Osteocyte (in vitro differentiated cells): ENCODE data around the gene CCDC51. TPM values are rescaled to one million over a fixed set of nuclear protein-coding genes. Genes with fewer than 3 reads are reported as not detected.

ENCODE experiments used
- DNase-seq: peaks from one replicate; pipeline ENCODE4 v3.0.0; 2021; ENCODE audit warnings: mixed read lengths; ENCODE audit not compliant: unreplicated experiment; ENCODE audit errors: extremely low spot score
- H3K27ac Mint-ChIP-seq: one replicate; pipeline ENCODE4 v1.8.0; 2021; ENCODE audit warnings: mild to moderate bottlenecking, mixed read lengths; ENCODE audit not compliant: unreplicated experiment
- H3K27me3 Mint-ChIP-seq: one replicate; pipeline ENCODE4 v1.8.0; 2021; ENCODE audit warnings: mixed read lengths; ENCODE audit not compliant: unreplicated experiment
- H3K36me3 Mint-ChIP-seq: one replicate; pipeline ENCODE4 v1.8.0; 2021; ENCODE audit warnings: mixed read lengths; ENCODE audit not compliant: unreplicated experiment
- H3K4me1 Mint-ChIP-seq: one replicate; pipeline ENCODE4 v1.8.0; 2021; ENCODE audit warnings: mixed read lengths; ENCODE audit not compliant: unreplicated experiment
- H3K4me3 Mint-ChIP-seq: one replicate; pipeline ENCODE4 v1.8.0; 2021; ENCODE audit warnings: mild to moderate bottlenecking, moderate library complexity, mixed read lengths; ENCODE audit not compliant: unreplicated experiment
- H3K9me3 Mint-ChIP-seq: one replicate; pipeline ENCODE4 v1.8.0; 2021; ENCODE audit warnings: mixed read lengths; ENCODE audit not compliant: unreplicated experiment
- CTCF ChIP-seq: fragments of 200-600 bp; sonication (generic); IDR thresholded peaks from 2 replicates; pipeline ENCODE4 v1.5.0; 2021; ENCODE audit warnings: antibody characterized with exemption, mild to moderate bottlenecking, moderate library complexity
- total RNA-seq: library from RNA; stranded (reverse); gene quantifications from 2 replicates; pipeline ENCODE4 v1.2.1, GENCODE V29; 2021

Gene CCDC51
- total RNA-seq, 1 donor from 2014 or later = 11.3 TPM

DNA sequence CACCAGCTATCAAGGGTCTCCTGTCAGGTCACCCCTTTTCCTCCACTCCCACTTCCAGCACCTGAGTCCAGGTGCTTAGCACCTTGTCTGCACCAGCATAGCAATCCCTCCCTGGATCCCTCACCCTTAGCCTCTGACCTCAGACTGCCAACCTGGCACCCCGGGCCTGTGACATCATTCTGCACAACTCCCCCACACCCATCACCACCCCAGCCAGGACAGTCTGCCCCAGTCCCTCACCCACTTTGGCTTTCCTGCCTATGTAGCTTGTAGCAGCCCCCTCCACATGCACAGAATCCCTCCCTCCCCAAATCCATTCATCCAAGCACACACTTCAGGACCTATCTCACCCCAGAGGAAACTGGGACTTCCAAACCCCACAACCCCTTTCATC is 9.2 kb downstream of the CCDC51 start:
- peak overlapping the region; percentile 74 for H3K4me3 Mint-ChIP-seq
- peaks cover 5% of the 10 kb centered on the region for H3K36me3 Mint-ChIP-seq
- DNase-seq = no peak
- H3K27ac Mint-ChIP-seq = peak overlapping the region; percentile 17
- no peaks in the 10 kb centered on the region for H3K9me3 Mint-ChIP-seq
- no peaks in the 10 kb centered on the region for H3K27me3 Mint-ChIP-seq
- TF ChIP-seq CTCF = no peak
- H3K4me1 Mint-ChIP-seq = peaks cover 47% of the 10 kb centered on the region

- peak within 1 kb of the TSS; percentile 76 for H3K27ac Mint-ChIP-seq
- DNase-seq = no peak
- H3K27me3 Mint-ChIP-seq = no peaks in the 10 kb centered on the region
- peaks cover 5% of the 10 kb centered on the region for H3K36me3 Mint-ChIP-seq
- peak within 1 kb of the TSS; percentile 74 for H3K4me3 Mint-ChIP-seq
- H3K9me3 Mint-ChIP-seq = no peaks in the 10 kb centered on the region
- no peak for TF ChIP-seq CTCF
- peaks cover 51% of the 10 kb centered on the region for H3K4me1 Mint-ChIP-seq
Observed at GRCh38 chr3:48429960-48430707, 9.8 kb downstream of the CCDC51 start, which contains the start of gene PLXNB1. TSS of gene PLXNB1 (minus strand) at chr3:48430086. CDS start at chr3:48424611, 5,475 bp downstream.

GRCh38 chr3:48429317-48429959 is 10.5 kb downstream of the CCDC51 start:
- TF ChIP-seq CTCF = no peak
- Mint-ChIP-seq H3K27me3 (no peaks in the 10 kb centered on the region), H3K27ac (peak overlapping the region; percentile 76), H3K36me3 (peaks cover 5% of the 10 kb centered on the region), H3K4me3 (peak overlapping the region; percentile 74), H3K9me3 (no peaks in the 10 kb centered on the region), H3K4me1 (peaks cover 58% of the 10 kb centered on the region)
- DNase-seq = no peak

DNA sequence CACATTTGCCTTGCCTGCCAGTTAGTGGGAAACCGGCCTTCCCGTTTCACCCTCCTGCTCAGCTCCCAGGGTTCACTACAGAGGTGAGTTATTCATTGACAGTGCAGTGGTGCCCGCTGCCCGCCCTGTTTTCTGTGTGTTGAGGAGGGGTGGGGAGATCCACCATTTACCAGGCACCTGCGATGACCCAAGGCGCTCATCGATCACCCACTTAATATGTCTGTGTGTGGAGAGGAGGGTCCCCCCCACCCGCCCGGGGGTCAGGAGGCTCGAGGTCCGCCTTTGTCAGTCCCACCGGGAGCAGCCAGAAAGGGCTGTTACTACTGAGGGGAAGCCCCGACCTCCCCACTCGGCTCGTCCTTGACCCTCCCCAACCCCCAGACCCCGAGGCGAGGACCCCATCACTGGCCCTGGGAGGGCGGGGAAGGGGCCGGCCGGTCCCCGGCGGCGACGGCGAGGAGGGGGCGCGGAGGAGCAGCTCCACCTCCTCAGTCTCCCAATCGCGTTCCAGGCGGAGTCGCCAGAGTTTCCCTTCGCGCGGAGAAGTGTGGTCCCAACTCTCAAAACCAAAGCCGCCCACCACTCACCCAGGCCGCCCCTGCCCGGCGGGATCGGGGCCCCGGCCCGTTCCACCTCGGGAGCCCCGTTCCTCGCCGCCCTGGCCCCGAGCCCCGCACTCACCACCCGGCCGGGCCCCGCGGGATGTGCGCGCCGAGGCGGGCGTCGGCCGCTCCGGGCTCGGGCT is 11.2 kb downstream of the CCDC51 start:
- no peaks in the 10 kb centered on the region for H3K9me3 Mint-ChIP-seq
- peaks cover 5% of the 10 kb centered on the region for H3K36me3 Mint-ChIP-seq
- no peaks in the 10 kb centered on the region for H3K27me3 Mint-ChIP-seq
- no peak for TF ChIP-seq CTCF
- peak overlapping the region; percentile 72 for H3K4me3 Mint-ChIP-seq
- H3K4me1 Mint-ChIP-seq = peaks cover 63% of the 10 kb centered on the region
- peak overlapping the region; percentile 73 for H3K27ac Mint-ChIP-seq
- no peak for DNase-seq
